Left colon (tissue), 2 donors: ENCODE results near the gene EPAS1. TPM values are rescaled to one million over a fixed set of nuclear protein-coding genes. Genes with fewer than 3 reads are reported as not detected.

Source experiments
- ATAC-seq: fragments of 200-7000 bp; cut with Tn5 transposase; one replicate; pipeline ENCODE4 v1.9.1; 2020; ENCODE audit warnings: mild to moderate bottlenecking, moderate library complexity
- DNase-seq, 2 donors: peaks; one replicate each; pipeline ENCODE4 v3.0.0-alpha.2; 2020
- intact Hi-C, 2 donors: fragments of 100-400 bp; cut with DNase I in 1 of 2; cut with micrococcal nuclease in 1 of 2; formaldehyde crosslinking; loops; one replicate each; pipeline versions ENCODE4 v1.11.2 to v1.14.0; 2022; cut with DNase I, micrococcal nuclease
- total RNA-seq, 2 donors: library from RNA; stranded (reverse); fragmentation: NEBNext Ultra II Directional; extraction: Animal tissue kit (Norgen Biotek cat#: 25700); gene quantifications; one replicate each; pipeline ENCODE4 v1.2.1, GENCODE V29; 2021
- donor health status: DM: no; HTN: no; CAD: no.
- donor health status: DM: yes; HTN: yes; CAD: no.

EPAS1 gene
- total RNA-seq, 2 donors from 2014 or later = 155 to 226 TPM

DNA sequence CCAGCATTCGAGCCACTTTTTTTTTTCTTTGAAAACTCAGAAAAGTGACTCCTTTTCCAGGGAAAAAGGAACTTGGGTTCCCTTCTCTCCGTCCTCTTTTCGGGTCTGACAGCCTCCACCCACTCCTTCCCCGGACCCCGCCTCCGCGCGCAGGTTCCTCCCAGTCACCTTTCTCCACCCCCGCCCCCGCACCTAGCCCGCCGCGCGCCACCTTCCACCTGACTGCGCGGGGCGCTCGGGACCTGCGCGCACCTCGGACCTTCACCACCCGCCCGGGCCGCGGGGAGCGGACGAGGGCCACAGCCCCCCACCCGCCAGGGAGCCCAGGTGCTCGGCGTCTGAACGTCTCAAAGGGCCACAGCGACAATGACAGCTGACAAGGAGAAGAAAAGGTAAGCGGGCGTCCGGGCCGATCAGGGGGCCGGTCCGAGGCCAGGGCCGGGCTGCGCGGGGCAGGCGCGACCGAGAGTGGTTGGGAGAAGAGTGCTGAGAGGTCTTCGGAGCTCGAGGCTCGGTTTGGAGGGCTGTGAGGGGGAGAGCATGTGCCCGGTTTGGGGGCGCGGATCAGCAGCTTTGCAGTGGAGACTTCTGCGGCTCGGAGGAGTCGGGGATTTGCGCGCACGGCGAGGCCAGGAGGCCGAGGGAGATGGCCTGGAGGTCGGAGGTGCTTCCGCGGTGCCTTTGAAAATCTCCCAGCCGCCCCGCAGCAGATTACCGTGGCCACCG lies 502 bp downstream of the EPAS1 start:
- peak; percentile 91 to 92 for DNase-seq
- intact Hi-C loops = no loop called here
- ATAC-seq = peak; percentile 73

GRCh38 chr2:46298272-46298521 lies 990 bp downstream of the EPAS1 start:
- intact Hi-C loops = no loop called here
- DNase-seq (no peak), ATAC-seq (no peak)

DNA sequence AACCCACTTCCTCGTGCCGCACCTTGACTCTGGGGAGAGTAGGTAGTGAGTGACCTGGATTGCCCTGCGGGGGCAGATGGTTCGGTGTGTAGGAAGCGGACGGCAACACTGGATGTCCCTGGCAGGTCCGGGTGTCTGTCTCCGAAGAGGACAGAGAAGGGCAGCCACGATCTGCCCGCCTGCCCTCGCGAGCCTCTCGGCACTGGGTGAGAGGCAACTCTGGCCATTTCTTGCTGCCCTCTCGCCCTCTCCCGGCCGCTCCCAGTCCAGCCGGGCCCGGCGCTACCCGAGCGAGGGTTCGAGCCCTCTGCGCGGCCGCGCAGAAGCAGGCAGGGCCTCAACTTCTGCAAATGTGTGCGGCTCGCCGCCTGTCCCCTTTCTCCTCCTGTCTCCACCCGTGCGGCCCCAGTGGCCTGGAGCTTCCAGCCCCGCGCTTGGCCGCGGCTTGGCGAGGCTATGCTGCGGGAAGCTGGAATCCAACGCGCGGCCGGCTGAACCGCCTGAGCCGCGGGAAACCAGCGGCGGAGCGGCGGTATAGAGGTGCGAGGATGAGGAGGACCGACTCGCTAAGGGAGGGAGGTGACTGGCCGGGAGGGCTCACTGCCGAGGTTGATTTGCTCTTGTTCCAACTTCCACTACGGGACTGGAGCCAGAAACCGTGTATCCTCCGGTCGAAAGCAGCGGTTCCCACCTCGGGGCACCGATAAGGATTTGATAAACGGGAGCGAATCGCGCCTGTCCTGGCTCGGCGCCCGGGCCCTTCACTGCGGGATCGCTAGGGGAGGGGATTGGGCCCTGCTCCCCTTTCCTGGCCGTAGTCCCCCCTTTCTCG lies 1.5 kb downstream of the EPAS1 start:
- intact Hi-C loops = no loop called here
- DNase-seq (peak; percentile 53 to 63), ATAC-seq (peak; percentile 40)

- DNase-seq = peak; percentile 76 to 82
- intact Hi-C loops = no loop called here
- peak; percentile 22 for ATAC-seq
Observed at GRCh38 chr2:46299365-46300263, 2.4 kb downstream of the EPAS1 start.

DNA sequence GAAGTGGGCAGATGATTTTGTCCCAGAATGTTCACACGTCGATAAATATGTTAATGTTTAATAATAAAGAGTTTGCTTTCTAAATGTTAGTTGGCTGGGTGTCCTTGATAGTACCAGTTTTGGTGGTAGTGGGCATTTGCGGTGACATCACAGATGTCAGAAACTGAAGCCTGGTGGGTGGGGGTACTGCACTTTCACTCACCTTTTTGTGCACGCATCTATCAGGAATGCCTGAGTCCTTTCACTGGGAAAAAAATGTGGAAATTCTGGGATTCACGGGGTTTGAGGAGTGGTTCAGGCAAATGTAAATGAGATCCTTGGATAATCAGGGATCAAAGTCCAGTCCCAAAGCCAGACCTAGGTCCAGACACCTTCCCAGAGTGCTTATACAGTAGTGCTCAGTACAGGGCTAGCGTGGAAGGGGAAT lies 3.2 kb downstream of the EPAS1 start:
- DNase-seq = no peak
- no peak for ATAC-seq
- intact Hi-C loops = no loop called here

DNA sequence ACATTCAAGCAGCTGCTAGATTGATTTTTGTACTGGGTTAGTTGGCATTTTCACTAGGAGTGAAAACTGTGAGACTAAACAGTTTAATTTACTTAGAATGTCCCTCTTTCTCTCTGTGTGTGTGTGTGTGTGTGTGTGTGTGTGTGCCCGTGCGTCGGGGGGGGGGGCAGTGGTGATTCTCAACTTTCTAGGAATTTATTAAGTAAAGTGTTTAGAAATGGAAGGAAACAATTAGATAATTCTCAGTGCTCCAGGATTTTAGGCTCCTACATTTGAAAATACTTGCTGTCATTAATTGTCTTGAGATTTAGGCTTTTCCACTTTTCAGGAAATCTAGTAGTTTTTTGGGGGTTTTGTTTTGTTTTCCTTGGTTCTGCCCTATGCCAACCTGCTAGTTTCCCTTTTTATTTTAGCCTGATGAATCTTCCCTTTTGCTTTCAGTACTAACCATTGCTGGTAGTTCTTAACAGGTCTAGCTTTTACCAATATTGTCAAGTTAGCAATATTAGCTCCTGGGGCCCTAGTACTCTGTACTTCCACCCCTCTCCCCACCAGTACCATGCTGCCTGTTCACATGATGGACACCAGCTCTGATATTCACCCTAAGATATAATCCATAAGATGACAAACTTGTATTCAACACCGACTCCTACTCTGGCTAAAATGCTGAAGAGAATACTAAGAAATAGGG lies 4.9 kb downstream of the EPAS1 start:
- intact Hi-C loops = no loop called here
- DNase-seq (no peak), ATAC-seq (no peak)

DNA sequence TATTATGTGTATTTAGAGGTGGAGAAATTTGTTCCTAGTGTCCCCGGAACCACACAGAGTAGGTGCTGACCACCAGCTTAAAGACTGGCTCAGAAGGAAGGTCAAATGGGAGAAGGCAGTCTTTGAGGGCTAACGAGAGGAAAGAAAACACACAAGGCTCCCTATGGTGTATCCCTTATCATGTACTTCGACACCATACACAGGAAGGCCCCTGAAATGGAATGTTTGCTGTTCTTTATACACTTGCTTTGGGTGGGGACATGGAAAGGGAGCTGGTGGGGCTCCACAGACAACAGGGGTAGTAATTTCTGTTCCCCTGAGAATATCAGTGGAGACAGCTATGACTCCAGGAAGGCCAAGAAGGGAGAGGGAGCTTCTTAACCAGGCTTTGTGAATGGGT lies 6.0 kb downstream of the EPAS1 start:
- intact Hi-C loops = no loop called here
- ATAC-seq (no peak), DNase-seq (no peak)

- no peak for DNase-seq
- ATAC-seq = peak; percentile 7
- intact Hi-C loops = no loop called here
Observed at GRCh38 chr2:46303822-46304221, 6.6 kb downstream of the EPAS1 start.

GRCh38 chr2:46304635-46305034 lies 7.4 kb downstream of the EPAS1 start:
- intact Hi-C loops = no loop called here
- no peak for DNase-seq
- no peak for ATAC-seq

DNA sequence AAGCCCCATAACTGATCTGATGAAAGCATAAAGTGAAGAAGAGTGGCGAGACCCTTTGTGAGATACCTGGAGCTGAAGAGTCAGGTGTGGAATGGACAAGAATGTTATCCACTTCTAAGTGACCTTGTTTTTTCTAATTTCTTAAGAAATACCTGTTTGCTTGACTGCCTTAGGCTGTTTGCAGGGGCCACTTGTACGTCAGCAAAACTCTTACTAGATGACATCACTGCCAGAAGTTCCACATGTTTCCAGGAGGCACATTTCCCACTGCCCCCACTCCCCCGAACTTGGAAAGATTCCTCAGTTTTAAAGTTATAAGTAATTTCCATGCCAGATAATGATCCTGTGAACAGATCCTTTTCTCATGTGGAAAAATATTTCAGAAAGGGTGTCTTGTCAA lies 8.0 kb downstream of the EPAS1 start:
- DNase-seq = no peak
- no peak for ATAC-seq
- intact Hi-C loops = no loop called here

GRCh38 chr2:46305767-46306166 lies 8.6 kb downstream of the EPAS1 start:
- intact Hi-C loops = no loop called here
- DNase-seq (no peak), ATAC-seq (no peak)

GRCh38 chr2:46306330-46306751 lies 9.1 kb downstream of the EPAS1 start:
- peak; percentile 76 for ATAC-seq
- no peak for DNase-seq
- intact Hi-C loops = no loop called here

DNA sequence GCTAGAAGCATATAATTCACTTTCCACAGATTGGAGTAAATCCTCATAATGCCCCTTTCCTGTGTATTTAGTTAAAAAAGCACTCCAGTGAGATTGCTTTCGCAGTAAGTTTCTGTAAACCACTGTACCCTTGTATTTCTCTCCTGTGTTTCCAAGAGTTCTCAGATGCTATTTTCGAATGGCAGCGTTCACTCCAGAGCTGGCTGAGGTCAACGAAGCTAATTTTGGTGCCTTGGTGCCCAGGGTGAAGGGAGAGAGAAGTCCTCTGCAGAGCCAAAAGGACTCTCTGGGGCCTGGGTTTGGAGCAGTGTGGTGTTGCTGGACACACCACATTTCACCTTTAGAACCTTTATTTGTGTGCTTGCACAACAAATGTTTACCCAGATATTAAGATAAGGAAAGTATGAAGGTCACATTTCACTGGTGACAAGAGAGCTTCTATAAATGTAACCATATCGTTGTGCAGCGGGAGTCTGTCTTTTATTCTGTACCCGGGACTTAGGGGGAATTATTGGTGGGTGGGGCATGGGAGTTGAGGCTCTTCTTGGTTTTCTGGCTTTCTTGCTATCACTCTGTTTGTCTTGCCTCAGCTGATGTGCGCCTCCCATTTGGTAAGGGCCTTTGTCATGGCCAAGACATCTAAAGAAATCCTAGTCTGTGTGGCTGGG lies 9.9 kb downstream of the EPAS1 start:
- intact Hi-C loops = no loop called here
- ATAC-seq = peak; percentile 77

GRCh38 chr2:46308081-46308480 lies 10.9 kb downstream of the EPAS1 start:
- intact Hi-C loops = no loop called here
- ATAC-seq (peak; percentile 2), DNase-seq (no peak)

More for the DNA sequence above, 9.9 kb downstream of the EPAS1 start:
- DNase-seq = no peak

- DNase-seq = no peak
- no peak for ATAC-seq
- intact Hi-C loops = no loop called here
Observed at GRCh38 chr2:46308629-46309028, 11.4 kb downstream of the EPAS1 start.

DNA sequence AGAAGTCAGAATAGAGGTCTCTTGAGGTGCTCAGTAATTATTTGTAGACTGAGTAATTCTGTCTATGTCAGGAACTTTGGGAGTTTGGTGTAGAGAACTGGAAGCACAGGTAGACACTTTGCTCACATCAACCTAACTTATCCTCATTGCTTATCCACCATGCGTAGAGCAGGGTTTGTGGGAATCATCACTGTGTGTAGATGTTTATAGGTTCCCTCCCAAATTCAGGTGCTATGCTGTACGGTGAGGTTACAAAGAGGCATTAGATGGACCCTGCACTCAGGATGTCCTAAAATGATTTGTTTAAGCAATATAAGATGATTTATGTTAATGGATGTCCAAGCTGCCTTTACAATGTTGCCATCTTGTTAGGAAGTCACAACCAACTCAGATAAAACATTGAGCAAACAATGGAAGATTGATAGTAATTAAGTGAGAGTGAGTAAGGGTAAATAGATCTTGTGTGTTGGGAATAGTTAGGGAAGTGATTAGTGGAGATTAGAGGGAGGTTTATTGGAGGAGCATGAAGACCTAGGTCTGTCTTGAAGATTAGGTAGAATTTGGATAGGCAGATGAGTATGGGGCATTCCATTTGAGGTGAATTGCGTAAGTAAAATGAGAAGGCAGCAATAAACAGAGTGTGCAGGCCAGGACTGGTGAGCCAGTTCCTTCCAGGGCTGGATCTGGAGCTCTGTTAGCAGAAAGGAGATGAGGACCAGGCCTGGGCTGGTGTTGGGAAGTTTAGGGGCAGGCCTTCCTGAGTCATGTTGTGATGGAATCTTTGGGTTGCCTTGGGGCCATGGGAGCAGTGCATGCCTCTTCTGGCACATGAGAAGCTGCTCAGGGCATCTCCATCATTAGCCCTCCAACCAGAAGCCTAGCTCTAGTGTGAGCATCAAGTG lies 12.1 kb downstream of the EPAS1 start:
- intact Hi-C loops = no loop called here
- no peak for DNase-seq
- peak; percentile 14 for ATAC-seq

DNA sequence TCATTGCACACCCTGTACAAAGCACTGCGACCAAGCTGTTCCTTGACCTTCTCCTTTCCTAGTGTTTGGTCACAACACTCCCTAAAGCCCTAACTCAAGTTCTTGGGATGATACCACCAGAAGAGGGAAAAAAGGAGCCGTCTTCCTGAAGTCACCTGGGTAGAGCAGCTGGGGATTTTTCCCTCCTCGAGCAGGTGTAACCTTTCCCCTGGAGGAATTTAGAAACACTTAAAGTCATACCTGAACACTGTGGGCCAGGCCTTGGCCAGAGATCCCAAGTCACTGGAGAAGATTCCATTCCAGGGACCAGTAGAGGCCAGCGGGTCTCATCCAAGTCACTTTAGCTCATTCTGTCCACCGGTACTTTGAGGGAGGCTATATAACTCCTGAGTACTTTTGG lies 13.2 kb downstream of the EPAS1 start:
- intact Hi-C loops = no loop called here
- ATAC-seq (no peak), DNase-seq (no peak)
